Superior temporal gyrus (tissue), 1 donor: ENCODE results near the gene CNTN2.

Experiments
- DNase-seq: peaks from one replicate; pipeline ENCODE4 v3.0.0-alpha.2; 2016; ENCODE audit errors: extremely low spot score

The CNTN2 gene

GRCh38 chr1:205056956-205057568 is 14.1 kb downstream of the CNTN2 start:
- no peak for DNase-seq

- DNase-seq, result no peak
Measured at GRCh38 chr1:205057808-205058575, 15.0 kb downstream of the CNTN2 start.

GRCh38 chr1:205058853-205059252 is 15.8 kb downstream of the CNTN2 start:
- DNase-seq, result no peak

- no peak for DNase-seq
Measured at GRCh38 chr1:205059660-205060059, 16.6 kb downstream of the CNTN2 start.

- DNase-seq, result no peak
Measured at GRCh38 chr1:205060746-205061145, 17.7 kb downstream of the CNTN2 start.

- no peak for DNase-seq
Measured at GRCh38 chr1:205061227-205061626, 18.2 kb downstream of the CNTN2 start.

GRCh38 chr1:205061665-205062069 is 18.7 kb downstream of the CNTN2 start:
- DNase-seq, result peak; percentile 96

GRCh38 chr1:205062319-205062718 is 19.3 kb downstream of the CNTN2 start:
- DNase-seq, result no peak

GRCh38 chr1:205062895-205063294 is 19.9 kb downstream of the CNTN2 start:
- no peak for DNase-seq

- no peak for DNase-seq
Measured at GRCh38 chr1:205064301-205064700, 21.3 kb downstream of the CNTN2 start.

- DNase-seq, result no peak
Measured at GRCh38 chr1:205064741-205065316, 21.8 kb downstream of the CNTN2 start.

- no peak for DNase-seq
Measured at GRCh38 chr1:205065666-205066065, 22.7 kb downstream of the CNTN2 start.

- DNase-seq, result no peak
Measured at GRCh38 chr1:205066141-205066818, 23.3 kb downstream of the CNTN2 start.

GRCh38 chr1:205067031-205067430 is 24.0 kb downstream of the CNTN2 start:
- DNase-seq, result no peak

- DNase-seq, result no peak
Measured at GRCh38 chr1:205068001-205068400, 25.0 kb downstream of the CNTN2 start.

GRCh38 chr1:205068457-205069040 is 25.5 kb downstream of the CNTN2 start:
- DNase-seq, result no peak

- no peak for DNase-seq
Measured at GRCh38 chr1:205069371-205070125, 26.5 kb downstream of the CNTN2 start.

GRCh38 chr1:205071028-205071409 is 28.0 kb downstream of the CNTN2 start:
- DNase-seq, result no peak

GRCh38 chr1:205071801-205072200 is 28.8 kb downstream of the CNTN2 start:
- DNase-seq, result no peak

GRCh38 chr1:205072286-205072685 is 29.3 kb downstream of the CNTN2 start:
- no peak for DNase-seq

GRCh38 chr1:205072881-205073280 is 29.9 kb downstream of the CNTN2 start:
- no peak for DNase-seq
